ENCODE data around the gene CDC42BPG. TPM values are rescaled to one million over a fixed set of nuclear protein-coding genes. Genes with fewer than 3 reads are reported as not detected.
A peak's percentile ranks its signal among the peaks of the same experiment; 100 is the strongest.

Gene CDC42BPG
- total RNA-seq, 4 donors from 2014 or later = 0.33 to 0.46 (median 0.39) TPM; not detected in 1

DNA sequence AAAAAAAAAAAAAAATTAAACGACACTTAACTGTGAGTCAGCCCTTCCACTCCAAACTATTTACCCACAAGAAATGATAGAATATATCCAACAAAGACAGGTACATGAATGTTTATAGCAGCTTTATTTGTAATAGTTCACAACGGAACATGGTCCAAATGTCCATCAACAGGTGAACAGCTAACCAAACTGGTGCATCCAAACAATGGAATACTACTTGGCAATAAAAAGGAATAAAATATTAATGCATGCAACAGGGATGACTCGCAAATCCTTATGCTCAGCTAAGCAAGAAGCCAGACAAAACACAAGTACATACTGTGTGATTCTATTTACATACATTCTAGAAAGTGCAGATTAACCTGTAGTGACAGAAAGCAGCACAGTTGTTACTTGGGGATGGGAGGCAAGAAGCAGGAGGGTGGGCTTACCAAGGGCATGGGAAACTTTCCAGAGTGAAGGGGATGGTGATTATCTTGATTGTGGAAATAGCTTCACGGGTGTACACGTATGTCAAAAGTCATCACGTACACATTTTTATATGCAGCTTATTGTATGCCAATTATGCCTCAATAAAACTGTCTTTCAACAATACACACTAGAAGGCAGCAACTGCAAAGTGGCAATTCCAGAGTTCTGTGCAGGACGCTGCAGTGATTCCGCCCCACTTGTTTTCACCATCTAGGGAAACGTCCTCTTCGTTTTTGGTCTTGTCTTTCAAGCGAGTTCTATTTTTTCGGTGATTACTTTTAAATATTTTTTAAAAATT, 59.5 kb downstream of the CDC42BPG start:
- 87% methylated on average over 12 of the region's 12 CpGs for WGBS

GRCh38 chr11:64778473-64779298, 65.8 kb downstream of the CDC42BPG start, which contains the start of gene SF1:
Gene SF1, minus strand, starts transcription at chr11:64778542. Its CDS starts 150 bp downstream, at chr11:64778392.
- H3K4me1 ChIP-seq = peaks cover 42 to 45% (median 44%) of the 10 kb centered on the region in 4 donors
- H3K9me3 ChIP-seq = no peaks in the 10 kb centered on the region
- peak within 1 kb of the TSS; percentile 90 to 99 (median 96) for H3K4me3 ChIP-seq
- peak; percentile 100 for DNase-seq (ENCODE audit: extremely low spot score)
- no peaks in the 10 kb centered on the region for H3K27me3 ChIP-seq
- under 1% methylated on average over 56 of the region's 80 CpGs for WGBS
- intact Hi-C loops (cut with DNase I) = loop anchor here (5.0 kb wide), 1 partner anchor 36 kb away; the partner anchor contains the start of gene RASGRP2
- TF ChIP-seq POLR2A (IDR thresholded peaks at IDR 0.05; ENCODE audit: low read depth) = peak; percentile 65
- no peak for TF ChIP-seq EP300 (IDR thresholded peaks at IDR 0.05)
- TF ChIP-seq, protein P1, sequence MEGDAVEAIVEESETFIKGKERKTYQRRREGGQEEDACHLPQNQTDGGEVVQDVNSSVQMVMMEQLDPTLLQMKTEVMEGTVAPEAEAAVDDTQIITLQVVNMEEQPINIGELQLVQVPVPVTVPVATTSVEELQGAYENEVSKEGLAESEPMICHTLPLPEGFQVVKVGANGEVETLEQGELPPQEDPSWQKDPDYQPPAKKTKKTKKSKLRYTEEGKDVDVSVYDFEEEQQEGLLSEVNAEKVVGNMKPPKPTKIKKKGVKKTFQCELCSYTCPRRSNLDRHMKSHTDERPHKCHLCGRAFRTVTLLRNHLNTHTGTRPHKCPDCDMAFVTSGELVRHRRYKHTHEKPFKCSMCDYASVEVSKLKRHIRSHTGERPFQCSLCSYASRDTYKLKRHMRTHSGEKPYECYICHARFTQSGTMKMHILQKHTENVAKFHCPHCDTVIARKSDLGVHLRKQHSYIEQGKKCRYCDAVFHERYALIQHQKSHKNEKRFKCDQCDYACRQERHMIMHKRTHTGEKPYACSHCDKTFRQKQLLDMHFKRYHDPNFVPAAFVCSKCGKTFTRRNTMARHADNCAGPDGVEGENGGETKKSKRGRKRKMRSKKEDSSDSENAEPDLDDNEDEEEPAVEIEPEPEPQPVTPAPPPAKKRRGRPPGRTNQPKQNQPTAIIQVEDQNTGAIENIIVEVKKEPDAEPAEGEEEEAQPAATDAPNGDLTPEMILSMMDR (IDR thresholded peaks at IDR 0.05) = peak in 1 of 3 experiments; percentile 6
- peak; percentile 92 to 99 for TF ChIP-seq POLR2AphosphoS5 (IDR thresholded peaks at IDR 0.05)
- H3K36me3 ChIP-seq = peaks cover 27 to 34% (median 31%) of the 10 kb centered on the region in 4 donors
- H3K27ac ChIP-seq (replicated peaks in 1 of 4) = peak within 1 kb of the TSS; percentile 99 to 100 (median 100)

More for the DNA sequence above, 59.5 kb downstream of the CDC42BPG start:
- DNase-seq (ENCODE audit: extremely low spot score) = no peak
- H3K4me1 ChIP-seq = peaks cover 0 to 12% (median 4%) of the 10 kb centered on the region in 4 donors
- intact Hi-C loops (cut with DNase I) = loop anchor here (10.0 kb wide), 1 partner anchor 110 kb away; no protein-coding TSS in a partner anchor
- TF ChIP-seq, protein P1 (IDR thresholded peaks at IDR 0.05) = no peak
- TF ChIP-seq POLR2A (IDR thresholded peaks at IDR 0.05; ENCODE audit: low read depth) = no peak
- no peak for TF ChIP-seq POLR2AphosphoS5 (IDR thresholded peaks at IDR 0.05)
- no peak for TF ChIP-seq EP300 (IDR thresholded peaks at IDR 0.05)
- no peak overlapping the region for H3K27ac ChIP-seq (replicated peaks in 1 of 4)
- H3K27me3 ChIP-seq = no peaks in the 10 kb centered on the region
- H3K4me3 ChIP-seq = no peak overlapping the region
- H3K9me3 ChIP-seq = no peaks in the 10 kb centered on the region
- peaks cover 0 to 19% (median 13%) of the 10 kb centered on the region in 4 donors for H3K36me3 ChIP-seq

DNA sequence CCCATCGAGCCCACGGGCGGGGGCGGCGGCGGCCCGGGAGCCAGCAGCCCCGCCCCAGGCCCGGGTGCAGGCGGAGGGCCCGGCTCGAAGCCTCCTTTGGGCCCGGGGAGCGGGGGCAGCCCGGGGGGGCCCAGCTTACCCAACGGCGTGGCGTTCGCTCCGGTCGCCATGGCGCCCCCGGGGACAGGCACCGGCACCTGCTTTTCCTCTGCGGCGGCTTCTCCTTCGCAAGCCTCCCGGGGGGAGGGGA, 66.3 kb downstream of the CDC42BPG start:
- Histone ChIP-seq H3K9me3 (no peaks in the 10 kb centered on the region), H3K27me3 (no peaks in the 10 kb centered on the region), H3K4me3 (peak overlapping the region; percentile 90 to 99 (median 96)), H3K36me3 (peaks cover 29 to 40% (median 36%) of the 10 kb centered on the region in 4 donors), H3K4me1 (peaks cover 47 to 51% (median 50%) of the 10 kb centered on the region in 4 donors), H3K27ac (replicated peaks in 1 of 4) (peak overlapping the region; percentile 99 to 100 (median 100))
- no peak for DNase-seq (ENCODE audit: extremely low spot score)
- 0% methylated on average over 1 of the region's 28 CpGs for WGBS
- intact Hi-C loops (cut with DNase I) = loop anchor here (5.0 kb wide), 1 partner anchor 36 kb away; the partner anchor contains the start of gene RASGRP2
- TF ChIP-seq, protein P1 (IDR thresholded peaks at IDR 0.05) = no peak
- TF ChIP-seq POLR2A (IDR thresholded peaks at IDR 0.05; ENCODE audit: low read depth) (no peak), POLR2AphosphoS5 (IDR thresholded peaks at IDR 0.05) (no peak), EP300 (IDR thresholded peaks at IDR 0.05) (no peak)

- TF ChIP-seq EP300 (IDR thresholded peaks at IDR 0.05) = no peak
- no peak for TF ChIP-seq POLR2A (IDR thresholded peaks at IDR 0.05; ENCODE audit: low read depth)
- TF ChIP-seq POLR2AphosphoS5 (IDR thresholded peaks at IDR 0.05) = peak; percentile 47 to 60
- TF ChIP-seq, protein P1 (IDR thresholded peaks at IDR 0.05) = no peak
- no peaks in the 10 kb centered on the region for H3K9me3 ChIP-seq
- 0% methylated on average over 3 of the region's 98 CpGs for whole genome bisulfite sequencing
- peaks cover 53 to 56% (median 55%) of the 10 kb centered on the region in 4 donors for H3K4me1 ChIP-seq
- no peak for DNase-seq (ENCODE audit: extremely low spot score)
- H3K27me3 ChIP-seq = no peaks in the 10 kb centered on the region
- peaks cover 32 to 45% (median 41%) of the 10 kb centered on the region in 4 donors for H3K36me3 ChIP-seq
- peak overlapping the region; percentile 99 to 100 (median 100) for H3K27ac ChIP-seq (replicated peaks in 1 of 4)
- intact Hi-C loops (cut with DNase I) = loop anchor here (5.0 kb wide), 1 partner anchor 35 kb away; the partner anchor contains the start of gene RASGRP2
- peak overlapping the region; percentile 90 to 99 (median 96) for H3K4me3 ChIP-seq
Observed at GRCh38 chr11:64777449-64778222, 66.8 kb downstream of the CDC42BPG start.

Data from esophagus muscularis mucosa (tissue), 4 donors.